ENCODE measurements around the gene ENOX1.

ENOX1 gene

GRCh38 chr13:43446126-43446525, 340.6 kb downstream of the ENOX1 start:
- ChIA-PET POLR2A (no interaction called here), CTCF (interaction anchor here (0.6 kb wide), 1 partner anchor 93 kb away, joined by 3 read pairs; no protein-coding TSS in a partner anchor)
- H3K9me3 ChIP-seq (ENCODE audit: control extremely low read depth in 1 of 5, control insufficient read depth in 4 of 5, insufficient read depth in 2 of 5, low read depth in 1 of 5, low read length in 4 of 5) = no peaks in the 10 kb centered on the region
- DNase-seq = no peak
- H3K27ac ChIP-seq (ENCODE audit: insufficient read depth in 1 of 2, low read depth in 1 of 2, low read length in 2 of 2, poor library complexity in 1 of 2, severe bottlenecking in 2 of 2) = no peak overlapping the region
- no peak overlapping the region for H3K4me3 ChIP-seq (ENCODE audit: control insufficient read depth in 1 of 7, extremely low read depth in 1 of 7, insufficient read depth in 4 of 7, low read depth in 2 of 7, low read length in 6 of 7)
- H3K4me1 ChIP-seq (ENCODE audit: control extremely low read depth in 1 of 4, control insufficient read depth in 4 of 4, insufficient read depth in 4 of 4, low read length in 3 of 4) = no peaks in the 10 kb centered on the region
- no peaks in the 10 kb centered on the region for H3K27me3 ChIP-seq (replicated peaks in 2 of 5; ENCODE audit: control insufficient read depth in 4 of 5, insufficient read depth in 5 of 5, low read length in 4 of 5)
- 100% methylated on average over 1 of the region's 1 CpG for WGBS (ENCODE audit: insufficient coverage)
- H3K36me3 ChIP-seq (ENCODE audit: control insufficient read depth in 4 of 4, insufficient read depth in 4 of 4, low read length in 3 of 4) = no peaks in the 10 kb centered on the region

DNA sequence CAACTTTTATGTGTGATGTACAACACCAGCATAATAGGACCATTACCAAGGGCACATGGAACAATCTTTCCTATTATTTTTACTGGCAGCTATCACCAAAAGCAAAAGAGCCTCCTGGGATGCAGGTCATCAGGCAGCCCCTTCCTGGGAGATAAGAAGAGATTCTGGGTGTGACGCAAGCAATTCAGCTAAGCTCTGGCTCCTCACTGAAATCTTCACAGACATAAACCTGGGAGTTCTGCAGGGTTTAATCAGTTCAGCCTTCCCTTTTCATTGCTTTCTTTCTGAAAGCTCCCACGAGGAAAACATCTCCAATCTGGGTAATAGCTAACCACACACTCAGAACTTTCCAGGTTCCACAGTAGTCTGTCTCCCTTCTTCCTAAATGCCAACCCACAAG, 341.1 kb downstream of the ENOX1 start:
- H3K9me3 ChIP-seq (ENCODE audit: control extremely low read depth in 1 of 5, control insufficient read depth in 4 of 5, insufficient read depth in 2 of 5, low read depth in 1 of 5, low read length in 4 of 5) = no peaks in the 10 kb centered on the region
- no peaks in the 10 kb centered on the region for H3K27me3 ChIP-seq (replicated peaks in 2 of 5; ENCODE audit: control insufficient read depth in 4 of 5, insufficient read depth in 5 of 5, low read length in 4 of 5)
- H3K4me1 ChIP-seq (ENCODE audit: control extremely low read depth in 1 of 4, control insufficient read depth in 4 of 4, insufficient read depth in 4 of 4, low read length in 3 of 4) = no peaks in the 10 kb centered on the region
- H3K36me3 ChIP-seq (ENCODE audit: control insufficient read depth in 4 of 4, insufficient read depth in 4 of 4, low read length in 3 of 4) = no peaks in the 10 kb centered on the region
- POLR2A ChIA-PET = no interaction called here
- no peak overlapping the region for H3K4me3 ChIP-seq (ENCODE audit: control insufficient read depth in 1 of 7, extremely low read depth in 1 of 7, insufficient read depth in 4 of 7, low read depth in 2 of 7, low read length in 6 of 7)
- no peak overlapping the region for H3K27ac ChIP-seq (ENCODE audit: insufficient read depth in 1 of 2, low read depth in 1 of 2, low read length in 2 of 2, poor library complexity in 1 of 2, severe bottlenecking in 2 of 2)
- 94% methylated on average over 2 of the region's 2 CpGs for WGBS (ENCODE audit: insufficient coverage)
- CTCF ChIA-PET = interaction anchor here (0.6 kb wide), 1 partner anchor 93 kb away, joined by 3 read pairs; no protein-coding TSS in a partner anchor
- DNase-seq = no peak

GRCh38 chr13:43444081-43444480, 342.7 kb downstream of the ENOX1 start:
- Histone ChIP-seq H3K9me3 (ENCODE audit: control extremely low read depth in 1 of 5, control insufficient read depth in 4 of 5, insufficient read depth in 2 of 5, low read depth in 1 of 5, low read length in 4 of 5) (no peaks in the 10 kb centered on the region), H3K27me3 (replicated peaks in 2 of 5; ENCODE audit: control insufficient read depth in 4 of 5, insufficient read depth in 5 of 5, low read length in 4 of 5) (no peaks in the 10 kb centered on the region), H3K4me1 (ENCODE audit: control extremely low read depth in 1 of 4, control insufficient read depth in 4 of 4, insufficient read depth in 4 of 4, low read length in 3 of 4) (no peaks in the 10 kb centered on the region), H3K27ac (ENCODE audit: insufficient read depth in 1 of 2, low read depth in 1 of 2, low read length in 2 of 2, poor library complexity in 1 of 2, severe bottlenecking in 2 of 2) (no peak overlapping the region), H3K4me3 (ENCODE audit: control insufficient read depth in 1 of 7, extremely low read depth in 1 of 7, insufficient read depth in 4 of 7, low read depth in 2 of 7, low read length in 6 of 7) (no peak overlapping the region), H3K36me3 (ENCODE audit: control insufficient read depth in 4 of 4, insufficient read depth in 4 of 4, low read length in 3 of 4) (no peaks in the 10 kb centered on the region)
- CTCF ChIA-PET = interaction anchor here (1.3 kb wide), 1 partner anchor 10 kb away, joined by 3 read pairs; no protein-coding TSS in a partner anchor
- 100% methylated on average over 2 of the region's 4 CpGs for WGBS (ENCODE audit: insufficient coverage)
- DNase-seq = no peak
- POLR2A ChIA-PET = no interaction called here

DNA sequence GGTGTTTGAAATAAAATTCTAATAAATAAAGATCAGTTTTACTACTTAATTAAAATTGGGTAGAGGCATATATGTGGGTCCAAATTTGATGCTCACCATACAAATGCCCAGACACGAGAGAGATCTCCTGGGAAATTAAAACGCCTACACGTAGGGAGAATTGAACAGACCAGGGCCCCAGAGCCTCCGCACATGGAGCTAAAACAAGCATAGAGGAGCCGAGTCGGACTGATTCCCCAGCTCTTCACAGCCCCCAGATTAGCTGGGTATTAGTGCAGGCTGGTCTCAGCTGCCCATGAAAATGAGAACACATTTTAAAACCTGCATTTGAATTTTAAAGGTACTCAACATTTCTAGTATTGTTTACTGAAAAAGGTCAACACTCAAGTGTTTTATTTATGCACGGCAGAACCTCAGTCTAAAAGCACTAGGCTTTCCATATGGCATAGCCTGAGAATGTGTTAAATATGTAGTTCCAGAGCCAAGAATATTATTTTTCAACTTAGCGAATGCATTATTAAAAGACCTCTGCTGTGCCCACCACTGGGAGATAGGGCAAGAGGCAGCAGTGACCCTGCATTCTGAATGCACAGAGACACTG, 344.8 kb downstream of the ENOX1 start:
- 100% methylated on average over 7 of the region's 8 CpGs for WGBS (ENCODE audit: insufficient coverage)
- H3K4me3 ChIP-seq (ENCODE audit: control insufficient read depth in 1 of 7, extremely low read depth in 1 of 7, insufficient read depth in 4 of 7, low read depth in 2 of 7, low read length in 6 of 7) = no peak overlapping the region
- DNase-seq = no peak
- H3K9me3 ChIP-seq (ENCODE audit: control extremely low read depth in 1 of 5, control insufficient read depth in 4 of 5, insufficient read depth in 2 of 5, low read depth in 1 of 5, low read length in 4 of 5) = no peaks in the 10 kb centered on the region
- CTCF ChIA-PET = no interaction called here
- no peaks in the 10 kb centered on the region for H3K36me3 ChIP-seq (ENCODE audit: control insufficient read depth in 4 of 4, insufficient read depth in 4 of 4, low read length in 3 of 4)
- H3K27ac ChIP-seq (ENCODE audit: insufficient read depth in 1 of 2, low read depth in 1 of 2, low read length in 2 of 2, poor library complexity in 1 of 2, severe bottlenecking in 2 of 2) = no peak overlapping the region
- POLR2A ChIA-PET = no interaction called here
- H3K27me3 ChIP-seq (replicated peaks in 2 of 5; ENCODE audit: control insufficient read depth in 4 of 5, insufficient read depth in 5 of 5, low read length in 4 of 5) = no peaks in the 10 kb centered on the region
- H3K4me1 ChIP-seq (ENCODE audit: control extremely low read depth in 1 of 4, control insufficient read depth in 4 of 4, insufficient read depth in 4 of 4, low read length in 3 of 4) = no peaks in the 10 kb centered on the region

DNA sequence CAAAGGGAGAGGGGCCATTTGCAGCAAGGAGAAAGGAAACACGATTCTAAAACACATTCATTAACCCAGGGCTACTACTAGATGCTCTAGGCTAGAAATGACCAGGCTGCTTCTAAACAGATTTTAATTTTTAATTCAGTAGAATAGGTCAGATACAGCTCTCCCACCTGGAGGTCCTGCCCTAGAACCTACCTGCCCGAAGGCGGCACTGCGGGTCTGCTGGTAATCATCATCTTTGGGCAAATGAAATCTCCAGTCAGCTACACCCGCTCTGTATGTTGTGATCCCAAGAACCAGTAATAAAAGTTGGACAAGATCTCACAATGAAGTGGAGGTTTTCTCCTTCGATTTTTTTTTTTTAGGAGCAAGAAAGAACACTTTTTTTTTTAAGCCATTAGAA, 345.3 kb downstream of the ENOX1 start:
- Histone ChIP-seq H3K27ac (ENCODE audit: insufficient read depth in 1 of 2, low read depth in 1 of 2, low read length in 2 of 2, poor library complexity in 1 of 2, severe bottlenecking in 2 of 2) (no peak overlapping the region), H3K36me3 (ENCODE audit: control insufficient read depth in 4 of 4, insufficient read depth in 4 of 4, low read length in 3 of 4) (no peaks in the 10 kb centered on the region), H3K27me3 (replicated peaks in 2 of 5; ENCODE audit: control insufficient read depth in 4 of 5, insufficient read depth in 5 of 5, low read length in 4 of 5) (no peaks in the 10 kb centered on the region), H3K9me3 (ENCODE audit: control extremely low read depth in 1 of 5, control insufficient read depth in 4 of 5, insufficient read depth in 2 of 5, low read depth in 1 of 5, low read length in 4 of 5) (no peaks in the 10 kb centered on the region), H3K4me1 (ENCODE audit: control extremely low read depth in 1 of 4, control insufficient read depth in 4 of 4, insufficient read depth in 4 of 4, low read length in 3 of 4) (no peaks in the 10 kb centered on the region), H3K4me3 (ENCODE audit: control insufficient read depth in 1 of 7, extremely low read depth in 1 of 7, insufficient read depth in 4 of 7, low read depth in 2 of 7, low read length in 6 of 7) (no peak overlapping the region)
- DNase-seq = no peak
- POLR2A ChIA-PET = no interaction called here
- WGBS (ENCODE audit: insufficient coverage) = 97% methylated on average over 4 of the region's 6 CpGs
- CTCF ChIA-PET = no interaction called here

GRCh38 chr13:43434191-43434590, 352.6 kb downstream of the ENOX1 start:
- H3K9me3 ChIP-seq (ENCODE audit: control extremely low read depth in 1 of 5, control insufficient read depth in 4 of 5, insufficient read depth in 2 of 5, low read depth in 1 of 5, low read length in 4 of 5) = no peaks in the 10 kb centered on the region
- DNase-seq = no peak
- H3K36me3 ChIP-seq (ENCODE audit: control insufficient read depth in 4 of 4, insufficient read depth in 4 of 4, low read length in 3 of 4) = no peaks in the 10 kb centered on the region
- no peaks in the 10 kb centered on the region for H3K27me3 ChIP-seq (replicated peaks in 2 of 5; ENCODE audit: control insufficient read depth in 4 of 5, insufficient read depth in 5 of 5, low read length in 4 of 5)
- CTCF ChIA-PET = no interaction called here
- H3K4me3 ChIP-seq (ENCODE audit: control insufficient read depth in 1 of 7, extremely low read depth in 1 of 7, insufficient read depth in 4 of 7, low read depth in 2 of 7, low read length in 6 of 7) = no peak overlapping the region
- WGBS (ENCODE audit: insufficient coverage) = 94% methylated on average over 3 of the region's 3 CpGs
- no peak overlapping the region for H3K27ac ChIP-seq (ENCODE audit: insufficient read depth in 1 of 2, low read depth in 1 of 2, low read length in 2 of 2, poor library complexity in 1 of 2, severe bottlenecking in 2 of 2)
- POLR2A ChIA-PET = no interaction called here
- H3K4me1 ChIP-seq (ENCODE audit: control extremely low read depth in 1 of 4, control insufficient read depth in 4 of 4, insufficient read depth in 4 of 4, low read length in 3 of 4) = no peaks in the 10 kb centered on the region

DNA sequence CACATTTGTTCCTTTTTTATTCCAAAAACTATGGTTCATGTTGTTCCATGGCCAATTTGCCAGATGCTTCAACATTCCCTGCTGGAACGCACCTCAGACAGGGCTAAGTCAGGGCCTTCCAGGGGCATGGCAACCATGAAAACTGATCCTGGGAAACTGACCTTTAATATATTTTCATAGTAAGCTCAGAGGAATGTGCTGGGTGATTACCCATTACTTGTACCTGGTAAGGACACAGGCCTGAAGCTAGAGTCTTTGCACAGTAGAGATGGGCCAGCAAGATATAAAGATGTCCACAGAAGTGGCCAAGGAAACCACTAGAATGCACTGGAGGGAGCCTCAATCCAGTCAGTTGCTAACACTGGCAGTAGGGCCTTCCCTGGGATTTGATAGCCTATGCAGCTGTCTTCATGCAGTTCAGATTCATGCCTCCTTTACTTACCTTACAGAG, 353.1 kb downstream of the ENOX1 start:
- ChIA-PET POLR2A (no interaction called here), CTCF (no interaction called here)
- no peaks in the 10 kb centered on the region for H3K9me3 ChIP-seq (ENCODE audit: control extremely low read depth in 1 of 5, control insufficient read depth in 4 of 5, insufficient read depth in 2 of 5, low read depth in 1 of 5, low read length in 4 of 5)
- DNase-seq = no peak
- H3K27me3 ChIP-seq (replicated peaks in 2 of 5; ENCODE audit: control insufficient read depth in 4 of 5, insufficient read depth in 5 of 5, low read length in 4 of 5) = no peaks in the 10 kb centered on the region
- no peak overlapping the region for H3K4me3 ChIP-seq (ENCODE audit: control insufficient read depth in 1 of 7, extremely low read depth in 1 of 7, insufficient read depth in 4 of 7, low read depth in 2 of 7, low read length in 6 of 7)
- WGBS (ENCODE audit: insufficient coverage) = 100% methylated on average over 1 of the region's 1 CpG
- H3K27ac ChIP-seq (ENCODE audit: insufficient read depth in 1 of 2, low read depth in 1 of 2, low read length in 2 of 2, poor library complexity in 1 of 2, severe bottlenecking in 2 of 2) = no peak overlapping the region
- no peaks in the 10 kb centered on the region for H3K4me1 ChIP-seq (ENCODE audit: control extremely low read depth in 1 of 4, control insufficient read depth in 4 of 4, insufficient read depth in 4 of 4, low read length in 3 of 4)
- H3K36me3 ChIP-seq (ENCODE audit: control insufficient read depth in 4 of 4, insufficient read depth in 4 of 4, low read length in 3 of 4) = no peaks in the 10 kb centered on the region
